ENCODE data around the gene ADAMTSL3.

DNA sequence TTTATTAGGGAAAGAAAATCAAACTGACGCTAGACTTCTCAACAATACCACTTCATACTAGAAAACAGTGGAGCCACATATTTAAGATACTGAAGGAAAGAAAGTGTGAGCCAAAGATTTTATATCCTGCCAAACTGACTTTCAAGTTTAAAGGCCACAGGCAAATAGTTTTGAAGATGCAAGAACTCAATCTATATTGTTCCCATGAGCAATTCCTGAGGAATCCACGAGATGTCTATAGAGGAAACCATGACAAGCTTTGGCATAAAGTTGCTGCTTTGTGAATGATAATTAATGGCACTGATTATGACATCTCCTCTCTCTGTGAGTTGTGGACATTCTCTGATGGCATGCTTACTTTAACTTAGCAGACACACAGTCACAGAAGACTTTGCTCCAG lies 305.6 kb downstream of the ADAMTSL3 start:
- TF ChIP-seq, protein P1, sequence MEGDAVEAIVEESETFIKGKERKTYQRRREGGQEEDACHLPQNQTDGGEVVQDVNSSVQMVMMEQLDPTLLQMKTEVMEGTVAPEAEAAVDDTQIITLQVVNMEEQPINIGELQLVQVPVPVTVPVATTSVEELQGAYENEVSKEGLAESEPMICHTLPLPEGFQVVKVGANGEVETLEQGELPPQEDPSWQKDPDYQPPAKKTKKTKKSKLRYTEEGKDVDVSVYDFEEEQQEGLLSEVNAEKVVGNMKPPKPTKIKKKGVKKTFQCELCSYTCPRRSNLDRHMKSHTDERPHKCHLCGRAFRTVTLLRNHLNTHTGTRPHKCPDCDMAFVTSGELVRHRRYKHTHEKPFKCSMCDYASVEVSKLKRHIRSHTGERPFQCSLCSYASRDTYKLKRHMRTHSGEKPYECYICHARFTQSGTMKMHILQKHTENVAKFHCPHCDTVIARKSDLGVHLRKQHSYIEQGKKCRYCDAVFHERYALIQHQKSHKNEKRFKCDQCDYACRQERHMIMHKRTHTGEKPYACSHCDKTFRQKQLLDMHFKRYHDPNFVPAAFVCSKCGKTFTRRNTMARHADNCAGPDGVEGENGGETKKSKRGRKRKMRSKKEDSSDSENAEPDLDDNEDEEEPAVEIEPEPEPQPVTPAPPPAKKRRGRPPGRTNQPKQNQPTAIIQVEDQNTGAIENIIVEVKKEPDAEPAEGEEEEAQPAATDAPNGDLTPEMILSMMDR (conservative IDR thresholded peaks at IDR 0.05 in 1 of 2, IDR thresholded peaks at IDR 0.05 in 1 of 2; ENCODE audit: low read depth in 1 of 2, low read length in 2 of 2), result no peak
- no peak for TF ChIP-seq EZH2 (IDR thresholded peaks at IDR 0.05; ENCODE audit: low read length, missing control alignments)
